ENCODE measurements around the gene TUBA4A. TPM values are rescaled to one million over a fixed set of nuclear protein-coding genes. Genes with fewer than 3 reads are reported as not detected.

Gene TUBA4A
- total RNA-seq = 14.0 and 29.0 TPM in 2 replicates

GRCh38 chr2:219253753-219254589 is at the start of gene TUBA4A:
TUBA4A (minus strand) TSS chr2:219253918; CDS start chr2:219253858, 60 bp downstream.
- DNase-seq (ENCODE audit: low read depth, low spot score) = no peak

- DNase-seq (ENCODE audit: low read depth, low spot score) = no peak
These were observed 48.8 kb upstream of the TUBA4A start for GRCh38 chr2:219302412-219302968.

- DNase-seq (ENCODE audit: low read depth, low spot score) = no peak
These were observed 46.3 kb upstream of the TUBA4A start for GRCh38 chr2:219300022-219300421.

GRCh38 chr2:219299372-219299760 is 45.6 kb upstream of the TUBA4A start:
- DNase-seq (ENCODE audit: low read depth, low spot score) = no peak

- DNase-seq (ENCODE audit: low read depth, low spot score) = no peak
These were observed 45.1 kb upstream of the TUBA4A start for GRCh38 chr2:219298759-219299371.

- DNase-seq (ENCODE audit: low read depth, low spot score) = no peak
These were observed 44.2 kb upstream of the TUBA4A start for GRCh38 chr2:219297766-219298456.

- no peak for DNase-seq (ENCODE audit: low read depth, low spot score)
These were observed 43.1 kb upstream of the TUBA4A start for GRCh38 chr2:219296631-219297391.

- no peak for DNase-seq (ENCODE audit: low read depth, low spot score)
These were observed 42.4 kb upstream of the TUBA4A start for GRCh38 chr2:219296142-219296541.

- DNase-seq (ENCODE audit: low read depth, low spot score) = peak; percentile 35
These were observed 40.9 kb upstream of the TUBA4A start for GRCh38 chr2:219294356-219295351.

- no peak for DNase-seq (ENCODE audit: low read depth, low spot score)
These were observed 40.1 kb upstream of the TUBA4A start for GRCh38 chr2:219293736-219294231.

GRCh38 chr2:219292616-219293015 is 38.9 kb upstream of the TUBA4A start:
- no peak for DNase-seq (ENCODE audit: low read depth, low spot score)

- DNase-seq (ENCODE audit: low read depth, low spot score) = no peak
These were observed 38.3 kb upstream of the TUBA4A start for GRCh38 chr2:219291910-219292490.

- DNase-seq (ENCODE audit: low read depth, low spot score) = no peak
These were observed 37.7 kb upstream of the TUBA4A start for GRCh38 chr2:219291394-219291793.

GRCh38 chr2:219290381-219291171 is 36.9 kb upstream of the TUBA4A start:
- DNase-seq (ENCODE audit: low read depth, low spot score) = no peak

- no peak for DNase-seq (ENCODE audit: low read depth, low spot score)
These were observed 36.0 kb upstream of the TUBA4A start for GRCh38 chr2:219289537-219290361.

GRCh38 chr2:219289195-219289536 is 35.4 kb upstream of the TUBA4A start:
- DNase-seq (ENCODE audit: low read depth, low spot score) = no peak

GRCh38 chr2:219287580-219288265 is 34.0 kb upstream of the TUBA4A start:
- no peak for DNase-seq (ENCODE audit: low read depth, low spot score)
